GM12864 (cell line): ENCODE results near the gene SPATS1.

Source experiments
- DNase-seq: peaks from one replicate; pipeline ENCODE4 v3.0.0-alpha.2; 2011; ENCODE audit warnings: low read depth
- H3K4me3 ChIP-seq: 2 replicates; pipeline ENCODE4 v1.5.1; 2011; ENCODE audit warnings: mild to moderate bottlenecking, low read depth, low read length, control low read depth
- CTCF ChIP-seq: IDR thresholded peaks from 2 replicates; pipeline ENCODE4 v1.5.1; 2011; ENCODE audit warnings: low read depth, mild to moderate bottlenecking, moderate library complexity, low read length, control low read depth, inconsistent platforms; ENCODE audit errors: missing control alignments

The SPATS1 gene

GRCh38 chr6:44356487-44356886 is 14.0 kb downstream of the SPATS1 start:
- H3K4me3 ChIP-seq = no peak overlapping the region
- DNase-seq = no peak
- no peak for TF ChIP-seq CTCF

GRCh38 chr6:44359973-44360372 is 17.5 kb downstream of the SPATS1 start:
- no peak for DNase-seq
- no peak for TF ChIP-seq CTCF
- no peak overlapping the region for H3K4me3 ChIP-seq

- no peak for TF ChIP-seq CTCF
- no peak overlapping the region for H3K4me3 ChIP-seq
- no peak for DNase-seq
These were observed 19.5 kb downstream of the SPATS1 start for GRCh38 chr6:44361947-44362346.

GRCh38 chr6:44363377-44363926 is 21.0 kb downstream of the SPATS1 start:
- H3K4me3 ChIP-seq = no peak overlapping the region
- no peak for DNase-seq
- TF ChIP-seq CTCF = no peak

GRCh38 chr6:44366781-44367180 is 24.3 kb downstream of the SPATS1 start:
- TF ChIP-seq CTCF = no peak
- DNase-seq = no peak

GRCh38 chr6:44367681-44368080 is 25.2 kb downstream of the SPATS1 start:
- no peak for TF ChIP-seq CTCF
- no peak for DNase-seq
- no peak overlapping the region for H3K4me3 ChIP-seq

More at GRCh38 chr6:44366781-44367180, 24.3 kb downstream of the SPATS1 start:
- no peak overlapping the region for H3K4me3 ChIP-seq

GRCh38 chr6:44373051-44373450 is 30.6 kb downstream of the SPATS1 start:
- no peak overlapping the region for H3K4me3 ChIP-seq
- no peak for TF ChIP-seq CTCF
- no peak for DNase-seq
